GM12878 (cell line): ENCODE data around the gene CCDC87. TPM values are rescaled to one million over a fixed set of nuclear protein-coding genes. Genes with fewer than 3 reads are reported as not detected.

ENCODE experiments used
- ATAC-seq: fragments of 200-7000 bp; cut with Tn5 transposase; 3 replicates; pipeline ENCODE4 v1.9.1; 2020; ENCODE audit warnings: mild to moderate bottlenecking, moderate library complexity
- BruUV-seq: library from RNA; stranded (reverse); fragments of 400-500 nt; replicated peaks from 2 replicates; lab custom pipeline; 2021; lab: Mats Ljungman, UMichigan
- CTCF ChIA-PET: fragments of 300-600 bp; sonication (Branson Sonifier 250); formaldehyde crosslinking; extraction: SDS; loops from one replicate; lab custom pipeline; 2021; ENCODE audit warnings: inconsistent platforms; lab: Yijun Ruan, JAX
- POLR2A ChIA-PET: fragments of 350-600 bp; formaldehyde crosslinking; extraction: SDS; loops from one replicate; lab custom pipeline; 2021; ENCODE audit warnings: inconsistent platforms; lab: Charles Lee
- RAD21 ChIA-PET: fragments of 300-600 bp; sonication (Branson Sonifier 250); formaldehyde crosslinking; loops from one replicate; lab custom pipeline; 2023; ENCODE audit warnings: antibody characterized with exemption; ENCODE audit not compliant: unreplicated experiment; lab: Charles Lee
- SMC1A ChIA-PET: fragments of 300-600 bp; sonication (Branson Sonifier 250); formaldehyde crosslinking; loops from one replicate; lab custom pipeline; 2023; ENCODE audit not compliant: unreplicated experiment, uncharacterized antibody; lab: Charles Lee
- DNase-seq: peaks from one replicate; pipeline ENCODE4 v3.0.0-alpha.2; 2011; ENCODE audit warnings: low read depth, low spot score
- FAIRE-seq: peaks from 3 replicates; lab custom pipeline; 2011; peaks lifted over from hg19 to GRCh38; lab: Jason Lieb, UNC
- H2AFZ ChIP-seq: 2 replicates; pipeline ENCODE4 v1.6.0; 2011; ENCODE audit warnings: low read depth, low read length, control low read depth; ENCODE audit not compliant: control insufficient read depth
- H3K27ac ChIP-seq: 2 replicates; pipeline ENCODE4 v1.5.1; 2011; ENCODE audit warnings: control low read depth; ENCODE audit not compliant: control insufficient read depth, insufficient read depth
- H3K27me3 ChIP-seq, 2 experiments: replicated peaks in 1 of 2; 2 replicates each; pipeline versions ENCODE4 v1.6.0 to v1.6.1; 2011; ENCODE audit warnings: low read length in 1 of 2; ENCODE audit not compliant: control insufficient read depth in 2 of 2, insufficient read depth in 2 of 2
- H3K36me3 ChIP-seq, 2 experiments: 2 replicates each; pipeline ENCODE4 v1.5.1; 2011; ENCODE audit warnings: low read length in 1 of 2; ENCODE audit not compliant: control insufficient read depth in 2 of 2, insufficient read depth in 2 of 2
- H3K4me1 ChIP-seq: 2 replicates; pipeline ENCODE4 v1.6.1; 2011; ENCODE audit warnings: mild to moderate bottlenecking, low read length, moderate library complexity, mixed read lengths; ENCODE audit not compliant: control insufficient read depth, insufficient read depth
- H3K4me2 ChIP-seq: 2 replicates; pipeline ENCODE4 v1.6.0; 2011; ENCODE audit warnings: control low read depth; ENCODE audit not compliant: control insufficient read depth, insufficient read depth
- H3K4me3 ChIP-seq: fragments of 200-600 bp; sonication (generic); 2 replicates; pipeline ENCODE4 v1.5.1; 2016
- H3K79me2 ChIP-seq: 2 replicates; pipeline ENCODE4 v1.6.0; 2011; ENCODE audit warnings: low read length; ENCODE audit not compliant: control insufficient read depth, insufficient read depth
- H3K9ac ChIP-seq: 2 replicates; pipeline ENCODE4 v1.8.0; 2011; ENCODE audit warnings: low read length, control low read depth, mixed read lengths; ENCODE audit not compliant: control insufficient read depth, insufficient read depth
- H3K9me3 ChIP-seq: replicated peaks from 3 replicates; pipeline ENCODE4 v1.5.1; 2011; ENCODE audit warnings: mild to moderate bottlenecking, low read length; ENCODE audit not compliant: control insufficient read depth, insufficient read depth
- H4K20me1 ChIP-seq: 2 replicates; pipeline ENCODE4 v1.6.0; 2011; ENCODE audit not compliant: control insufficient read depth, insufficient read depth
- E2F4 ChIP-seq: IDR thresholded peaks from 2 replicates; pipeline ENCODE4 v1.6.1; 2012; ENCODE audit warnings: low read depth, low read length, improper control_type of control experiment
- EP300 ChIP-seq, 2 experiments: fragments of 150-350 bp in 1 of 2; IDR thresholded peaks; 2 replicates each; pipeline ENCODE4 v1.6.1; 2011 to 2012; ENCODE audit warnings: low read depth in 2 of 2, low read length in 2 of 2, borderline replicate concordance in 1 of 2, improper control_type of control experiment in 1 of 2, inconsistent platforms in 1 of 2; ENCODE audit not compliant: control insufficient read depth in 1 of 2
- EZH2 ChIP-seq: IDR thresholded peaks from 2 replicates; pipeline ENCODE4 v1.6.1; 2012; ENCODE audit warnings: low read depth, mild to moderate bottlenecking, control low read depth, inconsistent platforms, low read length, borderline replicate concordance; ENCODE audit not compliant: control insufficient read depth
- HCFC1 ChIP-seq: fragments of 150-350 bp; IDR thresholded peaks from 2 replicates; pipeline ENCODE4 v1.6.1; 2014; ENCODE audit warnings: low read length
- HDAC6 ChIP-seq: fragments of 200-600 bp; sonication (generic); IDR thresholded peaks from one replicate; pipeline ENCODE4 v1.8.0; 2017; ENCODE audit warnings: antibody characterized with exemption; ENCODE audit not compliant: unreplicated experiment
- HSF1 ChIP-seq: fragments of 150-350 bp; IDR thresholded peaks from 2 replicates; pipeline ENCODE4 v1.6.1; 2014; ENCODE audit warnings: mild to moderate bottlenecking, low read depth, low read length
- NKRF ChIP-seq: fragments of 450-650 bp; conservative IDR thresholded peaks from 2 replicates; pipeline ENCODE4 v1.6.1; 2017; ENCODE audit warnings: mild to moderate bottlenecking, moderate library complexity
- USF2 ChIP-seq: IDR thresholded peaks from 2 replicates; pipeline ENCODE4 v1.6.1; 2011; ENCODE audit warnings: low read depth, low read length, improper control_type of control experiment, borderline replicate concordance
- ZBTB4 ChIP-seq: fragments of 450-650 bp; formaldehyde crosslinking; IDR thresholded peaks from 2 replicates; pipeline ENCODE4 v1.4.0; 2022; ENCODE audit warnings: mild to moderate bottlenecking, moderate library complexity
- ZNF207 ChIP-seq: fragments of 450-650 bp; IDR thresholded peaks from 2 replicates; pipeline ENCODE4 v1.6.1; 2014; ENCODE audit warnings: antibody characterized with exemption, mild to moderate bottlenecking, borderline replicate concordance
- ZNF384 ChIP-seq: IDR thresholded peaks from 2 replicates; pipeline ENCODE4 v1.6.1; 2012; ENCODE audit warnings: low read depth, mild to moderate bottlenecking, low read length, improper control_type of control experiment, borderline replicate concordance
- WGBS: methylation state at CpG from one replicate; pipeline ENCODE4 v1.1.6; 2016; ENCODE audit warnings: low lambda C conversion rate; ENCODE audit not compliant: insufficient replicate concordance, insufficient coverage; ENCODE audit errors: missing lambda C conversion rate; 5-methylcytosine and 5-hydroxymethylcytosine counted together
- in situ Hi-C: fragments of 300-500 bp; cut with MboI; formaldehyde crosslinking; loops from 9 replicates; pipeline ENCODE4 v1.14.3; 2018; ENCODE audit warnings: mixed read lengths
- intact Hi-C: fragments of 100-400 bp; cut with micrococcal nuclease; formaldehyde crosslinking; loops from one replicate; pipeline ENCODE4 v1.14.2; 2022; ENCODE audit not compliant: unreplicated experiment
- polyA plus RNA-seq, 11 experiments: library from polyadenylated mRNA; depleted of rRNA in 4 of 11; unstranded in 6 of 11; stranded (reverse) in 5 of 11; fragments of >200 nt; fragmentation: Nextera tagmentation in 4 of 11; fragmentation: Illumina TruSeq in 1 of 11; extraction: Ambion mirVana in 4 of 11; extraction: Trizol in 1 of 11; gene quantifications; 1 replicate in 1 of 11; 2 replicates in 10 of 11; pipeline versions ENCODE4 v1.2.1 to v1.2.3, GENCODE V29; 2011 to 2016; ENCODE audit warnings: inconsistent platforms in 2 of 11, missing spikeins in 2 of 11, low read depth in 1 of 11
- total RNA-seq, 4 experiments: library from RNA; depleted of rRNA in 3 of 4; stranded (reverse); fragments of >200 nt in 3 of 4; fragmentation: Illumina TruSeq in 1 of 4; extraction: Trizol in 1 of 4; gene quantifications; 2 replicates each; pipeline versions ENCODE4 v1.2.1 to v1.2.3, GENCODE V29; 2013 to 2021

The CCDC87 gene
- total and polyA plus RNA-seq, 10 of the 15 experiments (the other 5 are each of a cell fraction or from before 2014, with no cell fraction given), result 0.02 to 0.17 (median 0.09) TPM; not detected in 3

- Histone ChIP-seq H3K4me3 (peak overlapping the region; percentile 90), H3K9me3 (no peaks in the 10 kb centered on the region), H3K4me1 (peaks cover 25% of the 10 kb centered on the region), H4K20me1 (peaks cover 14% of the 10 kb centered on the region), H2AFZ (no peak overlapping the region), H3K4me2 (peak overlapping the region; percentile 70), H3K27me3 (no peaks in the 10 kb centered on the region), H3K9ac (peak overlapping the region; percentile 97), H3K36me3 (peaks cover 12 to 34% of the 10 kb centered on the region in 2 experiments), H3K27ac (peak overlapping the region; percentile 92), H3K79me2 (peaks cover 84% of the 10 kb centered on the region)
- in situ Hi-C loops, result no loop called here
- SMC1A ChIA-PET, result interaction anchor here (0.7 to 3.6 kb wide), 15 partner anchors 8 to 127 kb away, joined by 3 to 21 read pairs (median 6); partner anchors contain the start of genes ACTN3, RBM4B and ZDHHC24
- POLR2A ChIA-PET, result interaction anchor here (0.5 to 4.3 kb wide), 10 partner anchors 10 to 204 kb away, joined by 3 to 105 read pairs (median 5); partner anchors contain the start of genes RBM14, RBM4B and RCE1
- DNase-seq (no peak), ATAC-seq (peak; percentile 6), FAIRE-seq (peak; percentile 95)
- RAD21 ChIA-PET, result interaction anchor here (0.6 to 3.5 kb wide), 6 partner anchors 18 to 194 kb away, joined by 3 to 36 read pairs (median 6); partner anchors contain the start of genes ACTN3, RBM4B and ZDHHC24
- 13% methylated on average over 27 of the region's 27 CpGs for WGBS
- CTCF ChIA-PET, result interaction anchor here (0.6 to 7.0 kb wide), 9 partner anchors 8 to 476 kb away, joined by 3 to 71 read pairs (median 11); partner anchors contain the start of genes CCDC87, CCS, RBM14 and RBM4B
- BruUV-seq, result TSS peak; percentile 56
- intact Hi-C loops, result no loop called here
- no peak for TF ChIP-seq HDAC6
- TF ChIP-seq EP300 (IDR thresholded peaks at IDR 0.05; ENCODE audit: borderline replicate concordance in 1 of 2, control insufficient read depth in 1 of 2, low read depth in 2 of 2, low read length in 2 of 2), result no peak
- no peak for TF ChIP-seq HSF1
- TF ChIP-seq ZNF384, result no peak
- TF ChIP-seq ZNF207, result no peak
- no peak for TF ChIP-seq HCFC1
- TF ChIP-seq USF2, result no peak
- no peak for TF ChIP-seq ZBTB4
- no peak for TF ChIP-seq E2F4
- no peak for TF ChIP-seq EZH2
- TF ChIP-seq NKRF, result 0 out of 2 replicates have a peak, but pooled peaks have one; percentile 34
Observed at GRCh38 chr11:66639066-66639813, 46.4 kb upstream of the CCDC87 start.
